SIG-M5 (cell line): Measurements from ENCODE around the gene KCNMA1.

ENCODE experiments used
- DNase-seq: peaks from one replicate; lab custom pipeline; 2025; lab: John Stamatoyannopoulos, UW

The KCNMA1 gene

DNA sequence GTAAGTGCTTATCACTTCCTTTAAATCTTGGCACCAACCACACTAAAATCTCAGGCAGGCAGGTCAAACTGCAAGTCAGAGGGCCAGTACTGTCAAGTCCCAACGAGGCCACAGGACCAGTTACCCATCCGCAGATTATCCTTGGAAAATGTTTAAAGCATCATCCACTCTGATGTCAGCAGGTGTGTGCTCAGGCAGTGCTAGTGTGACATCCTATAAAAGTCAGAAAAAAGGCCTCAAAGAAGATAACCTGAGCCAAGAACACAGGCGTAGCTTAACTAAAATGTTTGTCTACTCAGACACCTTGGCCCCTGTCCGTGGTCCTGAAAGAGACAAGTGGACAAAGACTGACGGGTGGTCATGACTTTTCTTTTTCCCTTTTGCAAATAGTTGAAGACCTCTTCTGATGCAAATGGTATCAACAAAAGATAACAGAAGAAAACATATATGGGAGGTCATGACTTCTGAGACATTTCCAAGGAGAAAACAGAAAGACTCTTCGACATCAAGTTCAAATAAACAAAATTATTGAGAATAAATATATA is 309.3 kb downstream of the KCNMA1 start:
- DNase-seq: no peak

DNA sequence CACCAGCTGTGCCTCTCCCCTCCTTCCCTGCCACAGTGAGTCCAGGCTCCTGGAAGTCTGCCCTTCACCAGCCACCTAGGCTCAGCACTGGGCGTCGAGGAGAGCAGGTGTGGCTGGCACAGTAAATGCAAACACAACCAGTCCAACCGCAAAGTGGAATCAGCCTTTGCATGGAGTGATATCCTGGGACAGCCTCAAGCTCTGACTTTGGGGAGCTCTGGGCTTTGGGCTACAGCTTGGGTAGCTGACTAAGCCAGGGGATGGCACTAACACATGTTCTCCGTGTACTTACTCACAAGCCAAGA is 312.4 kb downstream of the KCNMA1 start:
- no peak for DNase-seq

DNA sequence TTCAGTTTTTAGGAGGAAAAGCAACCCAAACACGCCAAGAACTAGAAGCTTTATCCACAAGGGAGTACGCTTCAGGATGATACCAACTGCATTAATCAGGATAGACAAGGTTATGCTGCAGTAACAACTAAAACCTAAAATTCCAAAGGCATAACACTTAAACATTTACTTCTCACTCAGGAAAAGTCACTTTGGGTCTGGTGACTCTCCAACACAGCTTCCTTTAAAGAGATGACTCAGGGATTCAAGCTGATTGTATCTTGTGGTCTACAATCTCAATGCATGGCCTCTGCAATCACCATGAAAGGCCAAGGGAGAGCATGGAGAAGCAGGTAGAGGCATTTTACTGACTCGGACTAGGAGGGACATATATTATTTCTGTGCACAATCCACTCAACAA is 315.8 kb downstream of the KCNMA1 start:
- DNase-seq: no peak

DNA sequence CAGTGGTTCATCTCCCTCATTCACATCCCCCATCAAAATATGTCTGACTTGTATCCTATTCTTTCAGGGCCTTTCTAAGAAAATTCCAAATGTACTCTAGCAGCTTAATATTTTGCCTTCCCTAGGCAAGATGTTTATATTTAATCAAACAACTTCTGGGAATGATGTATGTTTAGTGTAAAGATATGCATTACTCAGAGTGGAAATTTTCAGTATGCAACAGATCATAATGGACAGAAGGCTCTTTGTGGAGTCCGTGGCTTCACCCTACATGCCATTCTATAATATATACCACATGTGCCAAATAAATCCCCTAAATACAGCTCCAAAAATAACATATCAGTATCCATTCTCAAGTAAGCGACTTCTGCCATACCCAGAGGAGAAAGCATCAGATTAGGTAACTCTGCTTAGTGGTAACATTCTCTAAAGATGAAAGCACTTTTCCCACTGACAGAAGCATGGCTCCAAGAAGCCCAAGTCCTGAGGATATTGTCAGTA is 316.6 kb downstream of the KCNMA1 start:
- no peak for DNase-seq

DNA sequence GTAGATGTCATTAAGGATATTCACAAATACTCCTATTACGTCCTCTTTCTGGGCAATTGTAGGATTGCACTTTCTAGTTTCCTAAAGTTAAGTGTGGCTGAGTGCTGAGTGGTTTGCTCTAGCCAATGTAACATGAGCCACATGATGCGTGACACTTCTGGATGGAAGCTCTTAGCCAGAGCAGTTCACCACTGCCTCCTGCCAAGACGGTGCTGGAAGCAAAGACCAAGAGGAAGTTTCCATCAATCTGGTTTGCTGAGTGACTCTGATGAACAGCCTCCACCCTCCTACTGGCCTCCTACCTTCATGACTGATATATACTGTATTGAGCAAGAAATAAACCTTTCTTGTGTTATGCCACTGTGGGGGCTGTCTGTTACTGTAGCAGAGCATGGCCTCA is 318.1 kb downstream of the KCNMA1 start:
- no peak for DNase-seq

DNA sequence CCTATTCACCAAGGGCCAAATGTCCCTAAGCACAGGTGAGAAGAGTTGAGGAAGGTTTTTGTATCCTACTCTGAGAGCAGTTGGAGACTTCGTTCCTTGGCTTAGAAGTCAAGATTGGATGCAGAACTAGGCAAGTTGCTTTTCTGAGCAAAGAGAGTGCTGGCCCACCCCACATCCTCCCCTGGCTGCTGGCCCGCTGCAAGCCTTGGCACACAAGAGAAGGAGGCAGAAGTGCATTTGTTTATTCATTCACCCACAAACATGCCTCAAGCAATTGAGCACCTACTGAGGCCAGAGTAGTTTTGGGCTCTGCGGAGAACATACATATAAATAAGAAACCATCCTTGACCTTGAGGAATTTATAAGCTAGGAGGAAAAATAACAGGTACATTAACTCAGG is 318.9 kb downstream of the KCNMA1 start:
- no peak for DNase-seq

DNA sequence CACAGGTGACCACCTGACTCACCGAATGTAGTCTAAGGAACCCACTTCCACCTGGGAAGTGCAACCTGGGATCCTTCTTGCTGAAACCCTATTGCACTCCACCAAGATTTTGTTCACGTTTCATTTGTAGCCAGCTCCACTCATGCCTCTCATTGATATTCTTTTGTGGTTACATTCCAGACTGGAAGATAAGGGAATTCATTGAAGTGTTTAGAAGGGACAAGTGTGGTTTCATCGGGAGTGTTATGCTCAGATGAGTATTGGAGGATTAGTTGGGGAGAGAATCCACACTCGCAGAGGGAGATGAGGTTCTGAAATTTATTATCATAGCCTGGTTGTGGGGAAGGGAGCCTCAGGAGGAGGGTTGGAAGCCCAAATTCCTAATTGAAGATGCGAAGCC is 320.4 kb downstream of the KCNMA1 start:
- DNase-seq: no peak

DNA sequence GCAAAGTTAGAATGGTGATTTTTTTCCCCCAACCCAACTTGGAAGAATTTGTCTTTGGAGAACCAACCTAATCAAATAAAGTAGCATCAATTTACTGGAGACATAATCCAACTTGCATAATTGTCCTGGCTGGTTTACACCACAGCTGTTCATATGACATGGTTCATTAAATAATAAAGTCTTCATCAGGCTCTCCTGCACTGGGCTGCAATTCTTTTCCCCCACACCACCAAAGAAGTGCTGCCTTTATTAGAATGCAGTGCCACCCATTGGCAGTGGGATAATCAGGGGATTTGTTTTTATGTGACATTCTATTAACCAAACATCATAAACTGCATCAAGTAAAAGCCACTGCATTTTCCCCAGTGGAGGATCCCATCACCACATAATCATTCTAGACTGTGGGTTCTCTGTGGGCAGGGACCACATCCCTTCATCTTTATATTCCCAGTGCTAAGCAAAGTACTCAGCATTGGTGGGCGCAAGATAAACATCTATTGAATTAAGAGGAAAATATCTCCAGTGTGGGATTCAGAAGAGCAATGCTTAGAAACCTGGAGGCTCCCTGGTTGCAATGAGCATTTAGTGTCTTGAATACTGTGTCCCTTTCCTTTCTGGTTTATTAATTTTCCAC is 322.0 kb downstream of the KCNMA1 start:
- DNase-seq: no peak

DNA sequence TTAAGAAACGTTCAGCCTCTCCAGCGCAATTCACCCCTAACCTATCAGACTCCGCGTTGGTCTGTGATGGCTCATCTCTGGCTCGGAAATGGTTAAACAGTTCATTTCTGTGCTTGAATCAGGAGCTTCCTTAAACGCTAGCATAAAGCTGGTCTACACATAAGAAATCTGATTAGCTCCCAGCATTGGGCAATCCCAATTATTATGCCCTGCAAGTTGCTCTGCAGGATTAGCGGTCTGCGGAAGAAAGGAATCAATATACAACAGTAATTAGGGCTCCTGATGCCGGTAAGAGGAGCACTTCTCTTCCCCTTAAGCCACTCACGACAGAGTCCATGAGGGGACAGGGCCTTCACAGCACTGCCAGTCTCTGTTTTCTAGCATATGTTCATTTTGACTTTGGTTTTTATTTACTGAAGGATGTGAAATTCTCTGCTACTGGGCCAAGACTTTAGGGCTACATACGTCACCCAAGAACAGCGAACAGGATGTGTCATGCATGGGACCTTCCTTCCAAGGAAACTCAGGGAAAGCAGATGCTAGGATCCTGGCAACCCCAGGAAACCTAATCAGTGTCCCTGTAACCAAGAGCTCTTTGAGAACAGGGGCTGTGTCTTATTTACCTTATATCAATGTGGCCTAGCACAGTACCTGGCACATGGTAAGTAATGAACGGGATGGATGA is 324.4 kb downstream of the KCNMA1 start:
- DNase-seq: no peak

DNA sequence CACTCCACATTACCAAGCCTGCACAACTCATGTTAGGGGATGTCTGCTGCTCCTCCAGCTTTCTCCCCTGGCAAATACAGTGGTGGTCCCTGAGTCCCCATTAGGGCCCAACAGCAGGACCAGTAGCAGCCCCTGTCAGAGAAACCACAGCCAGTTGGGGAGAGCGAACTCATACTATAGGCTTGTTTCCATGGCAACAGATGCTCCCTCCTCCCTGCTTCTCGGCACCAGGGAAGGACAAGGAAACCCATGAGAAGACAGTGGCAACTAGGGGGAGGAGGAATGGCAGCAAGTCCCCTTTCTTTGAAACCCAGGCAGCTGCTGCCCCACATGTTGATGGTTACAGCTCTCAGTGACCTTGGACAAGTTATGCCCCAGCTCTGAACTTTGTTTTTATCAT is 326.4 kb downstream of the KCNMA1 start:
- no peak for DNase-seq

DNA sequence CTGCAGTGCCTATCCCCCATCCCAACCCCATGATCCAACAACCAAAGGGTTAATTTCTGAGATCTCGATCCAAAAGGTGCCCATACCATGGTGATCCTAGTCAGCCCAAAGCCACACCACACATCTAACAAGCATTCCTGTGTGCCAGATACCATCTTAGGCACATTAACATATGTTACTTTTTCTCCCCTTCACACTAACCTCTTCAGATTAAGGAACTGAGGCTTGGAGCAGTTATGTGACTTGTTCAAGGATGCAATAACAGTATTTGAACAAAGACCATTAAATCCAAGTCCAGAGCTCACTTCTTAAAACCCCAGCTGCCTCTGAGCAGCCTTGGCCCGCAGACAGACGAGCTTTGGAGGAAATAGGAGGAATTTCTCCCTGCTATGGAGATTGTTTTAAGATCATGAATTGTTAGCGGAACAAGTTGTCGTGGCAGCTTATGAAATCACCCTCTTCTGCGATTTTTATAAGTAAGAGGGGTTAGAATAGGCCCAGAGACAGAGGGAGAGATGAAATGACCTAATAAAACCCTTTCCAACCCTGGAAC is 327.2 kb downstream of the KCNMA1 start:
- DNase-seq: no peak

DNA sequence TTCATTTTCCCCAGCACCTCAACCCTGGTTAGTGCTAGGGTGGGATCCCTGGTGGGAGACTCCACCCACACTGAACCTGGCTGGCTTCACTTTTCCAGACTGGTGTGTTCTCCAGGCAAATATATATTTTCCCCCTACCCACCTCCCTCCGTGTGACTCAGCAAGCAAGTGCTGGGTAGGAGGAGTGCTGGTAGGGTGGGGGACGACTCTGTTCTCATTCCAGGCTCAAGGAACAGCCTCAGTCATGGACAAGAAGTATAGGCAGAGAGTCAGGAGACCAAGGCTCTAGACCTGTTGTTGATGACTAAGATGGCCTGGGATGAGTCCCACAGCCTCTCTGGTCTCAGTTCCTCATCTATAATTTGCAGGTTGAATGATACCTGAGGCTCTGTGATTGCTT is 328.1 kb downstream of the KCNMA1 start:
- DNase-seq: no peak

DNA sequence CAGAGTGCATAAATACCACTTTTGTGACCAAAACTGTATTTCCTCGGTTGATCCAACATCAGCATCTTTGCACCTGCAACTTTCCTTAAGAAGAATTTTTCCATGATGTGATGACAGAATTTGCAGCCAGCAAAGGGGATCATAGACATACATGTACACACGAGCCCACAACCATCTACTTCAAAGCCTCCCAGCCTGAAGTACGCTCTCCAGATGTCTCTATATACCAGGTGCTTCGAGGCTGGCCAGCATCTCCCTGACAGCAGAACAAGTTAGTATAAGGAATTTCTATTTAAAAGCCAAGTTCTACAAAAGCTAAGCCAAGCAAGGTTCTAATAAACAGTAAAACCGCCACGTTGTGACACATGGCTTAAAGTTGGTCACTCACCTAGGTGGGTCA is 328.5 kb downstream of the KCNMA1 start:
- DNase-seq: no peak

DNA sequence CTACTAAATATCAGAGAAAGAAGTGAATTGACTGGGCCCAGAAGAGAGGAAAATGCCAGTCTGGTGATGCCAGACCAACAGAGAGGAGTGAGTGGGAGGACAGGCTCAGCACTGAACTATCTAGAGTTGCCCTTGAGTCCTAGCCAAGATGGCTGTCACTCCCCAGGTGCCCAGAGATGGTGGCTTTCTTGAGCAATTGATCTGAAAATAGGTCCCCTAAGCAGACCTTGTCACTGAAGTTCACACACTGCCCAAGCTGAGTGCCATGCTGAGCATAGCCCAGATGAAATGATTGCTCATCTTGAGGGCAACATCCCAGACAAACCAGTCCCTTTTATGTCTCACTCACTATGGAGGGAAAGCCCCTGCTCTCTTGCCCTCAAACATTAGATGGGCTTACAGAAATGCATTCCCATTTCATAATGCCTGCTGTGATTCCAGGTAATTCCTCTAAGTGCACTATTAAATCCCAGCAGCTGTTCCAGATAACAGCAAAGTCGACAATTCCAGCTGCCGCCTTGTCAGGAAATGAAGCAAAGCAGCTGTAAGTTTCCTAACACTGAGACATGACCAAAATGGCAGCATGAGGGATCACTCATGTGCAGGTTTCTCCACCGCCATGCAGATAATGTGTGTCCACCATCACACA is 329.4 kb downstream of the KCNMA1 start:
- no peak for DNase-seq

DNA sequence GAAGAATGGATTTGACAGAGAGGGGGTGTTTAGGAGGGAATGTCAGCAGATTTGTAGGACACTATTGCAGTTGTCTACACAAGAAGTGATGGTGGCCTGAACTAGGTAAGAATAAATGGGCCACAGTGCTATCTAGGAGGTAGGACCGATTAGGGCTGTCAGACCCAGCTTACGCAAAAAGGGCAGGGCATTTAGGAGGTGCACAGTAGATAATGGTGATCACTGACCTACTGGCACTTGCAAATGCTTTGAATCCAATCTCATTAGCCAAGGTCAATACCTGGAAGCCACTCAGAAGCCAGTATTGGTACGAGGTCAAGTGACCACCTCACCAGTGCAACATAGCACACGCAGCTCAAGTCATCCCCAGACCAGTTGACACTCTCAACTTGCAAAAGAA is 330.9 kb downstream of the KCNMA1 start:
- DNase-seq: no peak

DNA sequence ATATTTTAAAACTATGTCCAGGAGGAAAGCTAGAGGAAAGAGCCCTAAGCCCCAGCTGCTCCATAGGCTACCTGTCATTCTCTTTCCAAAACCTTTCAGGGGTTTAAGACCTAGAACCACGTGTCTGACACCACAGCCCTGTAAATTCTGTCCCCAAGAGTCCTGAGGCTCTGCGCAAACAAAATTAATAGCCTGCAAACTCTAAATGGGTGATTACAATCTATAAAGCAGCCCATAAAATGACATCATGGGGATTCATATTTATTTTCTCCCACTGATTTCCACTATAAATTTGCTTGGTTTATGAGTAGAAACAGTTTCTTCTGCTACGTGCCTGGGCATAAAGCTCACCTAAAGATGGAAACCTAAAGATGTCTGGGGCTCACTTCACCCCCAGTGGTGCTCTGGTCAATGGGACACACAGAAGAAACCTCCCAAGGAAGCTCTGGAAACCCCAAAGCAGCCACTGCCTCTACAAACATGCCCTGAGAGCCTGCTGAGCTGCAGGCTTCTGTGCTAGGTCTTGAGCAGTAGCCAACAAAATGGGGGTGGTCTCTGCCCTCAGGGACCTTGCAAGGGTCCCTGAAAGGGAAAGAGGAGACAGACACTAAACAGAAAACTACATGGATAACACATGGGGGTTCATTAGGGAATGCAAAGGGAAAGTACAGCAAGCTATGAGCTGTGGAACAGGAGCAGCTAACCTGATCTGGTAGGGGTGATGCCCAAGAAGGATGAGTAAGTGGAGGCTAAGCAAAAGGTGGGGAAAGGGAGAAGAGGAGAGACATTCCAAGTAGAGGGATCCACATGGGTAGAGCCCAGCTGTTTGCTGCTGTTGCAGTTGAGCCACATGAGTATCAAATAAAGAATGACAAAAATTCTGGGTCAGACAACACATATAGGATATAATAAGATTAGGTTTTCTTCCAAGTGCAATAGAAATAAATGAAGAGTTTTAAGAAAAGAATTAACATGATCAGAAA is 331.7 kb downstream of the KCNMA1 start:
- DNase-seq: no peak

DNA sequence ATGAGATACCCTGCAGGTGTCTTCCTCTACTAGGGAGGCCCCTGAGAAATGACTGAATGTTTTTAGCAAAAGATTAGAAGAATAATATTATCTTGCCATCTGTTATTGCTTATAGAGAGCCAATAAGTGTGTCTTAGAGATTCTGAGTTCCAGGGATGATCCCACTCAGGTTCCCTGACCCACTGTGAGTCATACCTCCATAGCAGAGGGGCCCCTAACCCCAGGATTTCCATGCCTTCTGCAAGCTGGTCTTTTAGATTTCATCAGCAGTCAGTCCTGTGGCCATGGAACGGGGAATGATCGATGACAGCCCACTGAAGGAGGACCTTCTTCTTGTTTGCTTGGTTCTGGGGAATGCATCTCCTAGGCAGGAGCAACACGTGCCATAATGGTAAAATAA is 333.4 kb downstream of the KCNMA1 start:
- no peak for DNase-seq

DNA sequence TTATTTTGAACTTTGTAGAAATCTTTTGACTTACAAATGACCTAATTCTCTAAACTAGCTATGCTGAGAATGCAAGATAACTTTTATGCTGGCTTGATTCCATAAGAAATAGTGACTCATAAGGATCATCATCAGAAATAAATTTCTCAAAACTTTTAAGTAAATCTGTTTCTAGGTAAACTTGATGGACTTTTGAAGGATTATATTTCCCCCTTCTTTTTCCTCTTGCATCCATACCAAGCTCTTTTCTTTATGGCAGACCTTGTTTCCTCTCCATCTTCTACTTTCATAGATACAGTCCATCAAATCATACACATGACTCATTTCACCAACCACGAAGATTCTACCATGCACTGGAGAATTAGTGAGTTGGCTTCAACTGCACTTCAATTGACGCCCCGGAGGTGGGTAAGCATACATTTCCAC is 336.3 kb downstream of the KCNMA1 start:
- no peak for DNase-seq

DNA sequence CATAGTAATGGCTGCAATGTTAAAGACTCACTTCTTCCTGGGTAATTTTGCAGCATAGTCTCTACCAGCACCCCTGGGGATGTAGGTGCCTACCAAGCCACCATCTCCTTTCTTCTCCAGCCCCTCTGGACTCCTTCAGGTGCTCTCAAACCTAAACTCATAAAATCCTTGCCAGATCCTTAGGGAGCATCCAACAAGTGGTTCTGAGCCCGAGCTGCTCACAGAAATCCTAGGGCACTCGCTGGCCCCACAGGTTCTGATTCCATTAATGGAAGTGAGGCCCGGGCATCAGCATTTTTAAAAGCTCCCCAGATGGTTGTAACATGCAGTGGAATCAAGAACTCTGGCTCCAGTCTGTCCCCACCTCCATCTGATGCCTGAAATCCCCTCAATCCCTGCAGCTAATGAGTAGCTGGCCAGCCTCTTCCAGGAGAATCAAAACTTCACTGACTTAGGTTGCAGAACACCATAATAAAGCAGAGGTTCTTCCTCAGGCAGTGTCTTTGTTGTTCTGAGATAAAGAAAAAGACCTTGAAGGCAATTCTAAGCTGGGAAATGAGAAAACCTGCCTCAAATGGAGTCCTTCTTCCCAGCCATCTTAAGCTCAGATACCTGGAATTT is 336.8 kb downstream of the KCNMA1 start:
- no peak for DNase-seq

DNA sequence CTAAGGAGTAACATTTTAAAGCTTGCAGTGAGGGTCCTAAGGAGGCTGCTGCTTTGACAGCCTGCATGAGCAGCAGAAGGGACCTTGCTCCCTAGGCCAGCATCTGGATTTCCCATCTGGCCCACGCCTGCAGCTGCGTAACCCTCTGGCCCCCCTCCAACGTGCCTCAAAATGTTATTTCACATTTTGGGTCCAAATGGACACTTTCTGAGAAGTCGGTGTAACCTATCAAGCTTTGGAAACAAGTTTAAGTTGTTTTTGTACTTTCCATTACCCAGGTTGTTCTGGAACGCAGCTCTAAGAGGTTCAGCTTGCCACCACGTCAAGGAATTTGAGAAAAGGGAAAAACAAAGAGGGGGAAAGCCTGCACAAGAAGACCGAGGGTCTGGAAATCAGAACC is 338.3 kb downstream of the KCNMA1 start:
- DNase-seq: no peak

DNA sequence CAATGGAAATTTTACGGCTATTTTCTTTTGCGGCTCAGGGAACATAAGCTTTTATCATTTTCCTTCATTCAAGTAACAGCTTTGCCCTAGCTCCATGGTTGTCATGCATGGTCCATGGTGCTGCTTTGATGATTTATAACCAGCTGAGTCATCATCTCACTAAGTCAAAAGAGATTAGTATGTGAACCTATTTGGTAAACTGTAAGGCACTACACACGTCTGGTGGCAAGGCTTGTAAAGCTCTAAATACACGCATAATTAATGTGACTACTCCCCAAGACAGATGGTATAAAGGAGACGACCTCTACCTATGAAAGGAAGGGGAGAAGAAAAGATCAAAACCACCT is 340.2 kb downstream of the KCNMA1 start:
- DNase-seq: no peak
